K562 (cell line): ENCODE data around the gene DLL4. TPM values are rescaled to one million over a fixed set of nuclear protein-coding genes. Genes with fewer than 3 reads are reported as not detected.
A peak's percentile ranks its signal among the peaks of the same experiment; 100 is the strongest.

Experiments
- ARHGAP35 ChIP-seq: fragments of 450-650 bp; IDR thresholded peaks from 2 replicates; pipeline ENCODE4 v1.6.1; 2018; ENCODE audit not compliant: partially characterized antibody
- BRF2 ChIP-seq: IDR thresholded peaks from 3 replicates; pipeline ENCODE4 v1.6.1; 2011; ENCODE audit warnings: borderline replicate concordance, mild to moderate bottlenecking; ENCODE audit not compliant: insufficient read length, insufficient read depth
- CBFA2T2 ChIP-seq: fragments of 450-650 bp; conservative IDR thresholded peaks from 2 replicates; pipeline ENCODE4 v1.6.1; 2017; ENCODE audit warnings: mild to moderate bottlenecking
- CTBP1 ChIP-seq: fragments of 450-650 bp; IDR thresholded peaks from 2 replicates; pipeline ENCODE4 v1.6.1; 2016; ENCODE audit warnings: borderline replicate concordance
- ETS1 ChIP-seq: conservative IDR thresholded peaks from 2 replicates; pipeline ENCODE4 v1.6.1; 2011; ENCODE audit warnings: low read depth, mild to moderate bottlenecking, low read length; ENCODE audit not compliant: control insufficient read depth
- HEY1 ChIP-seq: fragments of 250-450 bp; sonication (Bioruptor Pico); IDR thresholded peaks from 2 replicates; pipeline ENCODE4 v1.5.0; 2020; ENCODE audit warnings: mild to moderate bottlenecking, moderate library complexity, borderline replicate concordance
- NCOA2 ChIP-seq, 2 experiments: fragments of 450-650 bp; IDR thresholded peaks; 2 replicates each; pipeline ENCODE4 v1.6.1; 2018; ENCODE audit warnings: mild to moderate bottlenecking in 2 of 2, moderate library complexity in 1 of 2; ENCODE audit not compliant: partially characterized antibody in 2 of 2
- NCOR1 ChIP-seq: fragments of 450-650 bp; IDR thresholded peaks from 2 replicates; pipeline ENCODE4 v1.6.1; 2016; ENCODE audit warnings: mild to moderate bottlenecking, moderate library complexity
- NFE2L1 ChIP-seq: fragments of 450-650 bp; IDR thresholded peaks from 2 replicates; pipeline ENCODE4 v1.6.1; 2016; ENCODE audit warnings: missing genetic modification characterization, low read depth, mild to moderate bottlenecking, missing compliant biosample characterization, moderate library complexity, borderline replicate concordance
- NR1H2 ChIP-seq: sonication (generic); formaldehyde crosslinking; IDR thresholded peaks from 2 replicates; pipeline ENCODE4 v1.4.0; 2020; ENCODE audit warnings: mild to moderate bottlenecking, missing genetic modification reagents
- PHTF2 ChIP-seq: fragments of 250-450 bp; sonication (Bioruptor Pico); IDR thresholded peaks from 2 replicates; pipeline ENCODE4 v1.5.0; 2021; ENCODE audit warnings: mild to moderate bottlenecking
- SPI1 ChIP-seq: IDR thresholded peaks from 2 replicates; pipeline ENCODE4 v1.6.1; 2011; ENCODE audit warnings: low read depth, low read length, control low read depth, borderline replicate concordance
- SRSF3 ChIP-seq: fragments of 200-400 bp; formaldehyde crosslinking; IDR thresholded peaks from 2 replicates; pipeline ENCODE4 v1.6.1; 2016; ENCODE audit warnings: mild to moderate bottlenecking, low read length, moderate library complexity; ENCODE audit not compliant: insufficient read depth
- TOE1 ChIP-seq, 2 experiments: fragments of 450-650 bp in 1 of 2; sonication (generic) in 1 of 2; formaldehyde crosslinking in 1 of 2; IDR thresholded peaks; 2 replicates each; pipeline versions ENCODE4 v1.7.1 to v1.8.0; 2016 to 2022; ENCODE audit warnings: borderline replicate concordance in 2 of 2, mild to moderate bottlenecking in 2 of 2, antibody characterized with exemption in 1 of 2, inconsistent platforms in 1 of 2, low read depth in 1 of 2, missing genetic modification reagents in 1 of 2, moderate library complexity in 1 of 2
- USF2 ChIP-seq: sonication (generic); formaldehyde crosslinking; IDR thresholded peaks from 2 replicates; pipeline ENCODE4 v1.5.0; 2020; ENCODE audit warnings: missing genetic modification reagents
- XRCC5 ChIP-seq: fragments of 200-400 bp; formaldehyde crosslinking; IDR thresholded peaks from 2 replicates; pipeline ENCODE4 v1.6.1; 2017; ENCODE audit warnings: low read depth, mild to moderate bottlenecking, low read length
- ZNF217 ChIP-seq: sonication (generic); formaldehyde crosslinking; IDR thresholded peaks from 2 replicates; pipeline ENCODE4 v1.8.0; 2022; ENCODE audit warnings: mild to moderate bottlenecking, missing genetic modification reagents
- ZNF277 ChIP-seq: fragments of 250-450 bp; sonication (Bioruptor Pico); IDR thresholded peaks from 2 replicates; pipeline ENCODE4 v1.8.0; 2022; ENCODE audit warnings: inconsistent platforms, mild to moderate bottlenecking, moderate library complexity, borderline replicate concordance
- ZNF3 ChIP-seq: fragments of 250-450 bp; sonication (Bioruptor Pico); IDR thresholded peaks from 2 replicates; pipeline ENCODE4 v1.5.0; 2021; ENCODE audit warnings: mild to moderate bottlenecking, moderate library complexity
- polyA plus RNA-seq, 8 experiments: library from polyadenylated mRNA; depleted of rRNA in 4 of 8; stranded (reverse) in 5 of 8; unstranded in 3 of 8; fragments of >200 nt; fragmentation: Nextera tagmentation in 2 of 8; fragmentation: Illumina TruSeq in 1 of 8; extraction: Ambion mirVana in 2 of 8; extraction: Trizol in 1 of 8; gene quantifications; 2 replicates each; pipeline versions ENCODE4 v1.2.1 to v1.2.3, GENCODE V29; 2011 to 2014; ENCODE audit warnings: inconsistent platforms in 1 of 8, missing spikeins in 1 of 8
- total RNA-seq, 7 experiments: library from RNA; depleted of rRNA in 6 of 7; stranded (reverse); fragments of >200 nt in 6 of 7; fragmentation: Illumina TruSeq in 2 of 7; extraction: Trizol in 2 of 7; gene quantifications; 2 replicates each; pipeline versions ENCODE4 v1.2.1 to v1.2.3, GENCODE V29; 2011 to 2021; ENCODE audit warnings: low replicate concordance in 1 of 7
- TF ChIP-seq, protein P1 (sequence below): sonication (generic); formaldehyde crosslinking; IDR thresholded peaks from 2 replicates; pipeline ENCODE4 v1.4.0; 2020; ENCODE audit warnings: mild to moderate bottlenecking, missing genetic modification reagents

The DLL4 gene
- total and polyA plus RNA-seq, 9 of the 15 experiments (the other 6 are each of a cell fraction or from before 2014, with no cell fraction given) = 0.04 to 1.1 (median 0.41) TPM; not detected in 1

- TF ChIP-seq NFE2L1 (no peak), SRSF3 (no peak), BRF2 (no peak), PHTF2 (no peak), CBFA2T2 (no peak), NR1H2 (CRISPR knock-in tag) (0 out of 2 replicates have a peak, but pooled peaks have one; percentile 54), ETS1 (0 out of 2 replicates have a peak, but pooled peaks have one; percentile 22), ZNF3 (CRISPR knock-in tag) (no peak), ZNF277 (CRISPR knock-in tag) (no peak), NCOR1 (no peak), USF2 (CRISPR knock-in tag) (peak; percentile 62; the same call in 1 of the 2 replicates), TOE1 (IDR thresholded peaks at IDR 0.05; ENCODE audit: borderline replicate concordance) (no peak), TOE1 (CRISPR knock-in tag; IDR thresholded peaks at IDR 0.05; ENCODE audit: borderline replicate concordance, low read depth) (no peak), CTBP1 (peak; percentile 87; the same call in 1 of the 2 replicates), ARHGAP35 (no peak), SPI1 (peak; percentile 74; the same call in 1 of the 2 replicates), NCOA2 (IDR thresholded peaks at IDR 0.05; ENCODE audit: partially characterized antibody in 2 of 2) (no peak), HEY1 (CRISPR knock-in tag) (no peak), XRCC5 (0 out of 2 replicates have a peak, but pooled peaks have one; percentile 20), ZNF217 (no peak)
- TF ChIP-seq, protein P1, sequence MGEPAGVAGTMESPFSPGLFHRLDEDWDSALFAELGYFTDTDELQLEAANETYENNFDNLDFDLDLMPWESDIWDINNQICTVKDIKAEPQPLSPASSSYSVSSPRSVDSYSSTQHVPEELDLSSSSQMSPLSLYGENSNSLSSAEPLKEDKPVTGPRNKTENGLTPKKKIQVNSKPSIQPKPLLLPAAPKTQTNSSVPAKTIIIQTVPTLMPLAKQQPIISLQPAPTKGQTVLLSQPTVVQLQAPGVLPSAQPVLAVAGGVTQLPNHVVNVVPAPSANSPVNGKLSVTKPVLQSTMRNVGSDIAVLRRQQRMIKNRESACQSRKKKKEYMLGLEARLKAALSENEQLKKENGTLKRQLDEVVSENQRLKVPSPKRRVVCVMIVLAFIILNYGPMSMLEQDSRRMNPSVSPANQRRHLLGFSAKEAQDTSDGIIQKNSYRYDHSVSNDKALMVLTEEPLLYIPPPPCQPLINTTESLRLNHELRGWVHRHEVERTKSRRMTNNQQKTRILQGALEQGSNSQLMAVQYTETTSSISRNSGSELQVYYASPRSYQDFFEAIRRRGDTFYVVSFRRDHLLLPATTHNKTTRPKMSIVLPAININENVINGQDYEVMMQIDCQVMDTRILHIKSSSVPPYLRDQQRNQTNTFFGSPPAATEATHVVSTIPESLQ (CRISPR knock-in tag) = 0 out of 2 replicates have a peak, but pooled peaks have one; percentile 39
Observed at GRCh38 chr15:40941528-40942336, 12.6 kb downstream of the DLL4 start (continued).
